Natural killer cell (primary cell): ENCODE measurements around the gene OBSCN. TPM values are rescaled to one million over a fixed set of nuclear protein-coding genes. Genes with fewer than 3 reads are reported as not detected.

Experiments
- ATAC-seq, 3 donors: fragments of 150-1000 bp in 2 of 3; fragments of 200-7000 bp in 1 of 3; cut with Tn5 transposase; 1 replicate in 1 of 3; 2 replicates in 2 of 3; pipeline ENCODE4 v1.10.0; 2021; ENCODE audit warnings: mild to moderate bottlenecking in 2 of 3, moderate library complexity in 2 of 3
- DNase-seq, 2 donors: peaks; one replicate each; pipeline versions ENCODE4 v3.0.0 to v3.0.0-alpha.2; 2013 to 2021; ENCODE audit warnings: mixed read lengths in 1 of 2
- H3K27ac ChIP-seq: one replicate; pipeline ENCODE4 v1.5.1; 2013; ENCODE audit warnings: mild to moderate bottlenecking, low read length
- H3K27me3 ChIP-seq: one replicate; pipeline ENCODE4 v1.6.1; 2013; ENCODE audit warnings: low read length; ENCODE audit not compliant: control insufficient read depth, insufficient read depth
- H3K36me3 ChIP-seq: one replicate; pipeline ENCODE4 v1.6.1; 2013; ENCODE audit warnings: low read length; ENCODE audit not compliant: control insufficient read depth, insufficient read depth
- H3K4me1 ChIP-seq: one replicate; pipeline ENCODE4 v1.6.1; 2013; ENCODE audit warnings: low read length; ENCODE audit not compliant: control insufficient read depth, insufficient read depth
- H3K4me3 ChIP-seq: one replicate; pipeline ENCODE4 v1.5.1; 2013; ENCODE audit warnings: low read length
- H3K9me3 ChIP-seq: one replicate; pipeline ENCODE4 v1.6.1; 2013; ENCODE audit warnings: low read length; ENCODE audit not compliant: control insufficient read depth, insufficient read depth
- H3K27ac Mint-ChIP-seq, 2 donors: one replicate each; pipeline ENCODE4 v1.8.0; 2022; ENCODE audit warnings: mild to moderate bottlenecking in 2 of 2, mixed read lengths in 2 of 2, moderate library complexity in 1 of 2
- H3K27me3 Mint-ChIP-seq, 2 donors: one replicate each; pipeline ENCODE4 v1.8.0; 2022; ENCODE audit warnings: low read depth in 2 of 2, mixed read lengths in 2 of 2
- H3K36me3 Mint-ChIP-seq: one replicate; pipeline ENCODE4 v1.8.0; 2022; ENCODE audit warnings: mixed read lengths
- H3K4me1 Mint-ChIP-seq, 2 donors: one replicate each; pipeline ENCODE4 v1.8.0; 2022; ENCODE audit warnings: mixed read lengths in 2 of 2
- H3K4me3 Mint-ChIP-seq: one replicate; pipeline ENCODE4 v1.8.0; 2022; ENCODE audit warnings: mild to moderate bottlenecking, moderate library complexity, mixed read lengths
- H3K9me3 Mint-ChIP-seq, 2 donors: one replicate each; pipeline ENCODE4 v1.8.0; 2022; ENCODE audit warnings: mixed read lengths in 2 of 2
- WGBS: methylation state at CpG from one replicate; pipeline ENCODE4 v1.1.7; 2013; ENCODE audit warnings: missing lambda C conversion rate; ENCODE audit not compliant: insufficient coverage; 5-methylcytosine and 5-hydroxymethylcytosine counted together
- intact Hi-C: fragments of 100-400 bp; cut with micrococcal nuclease; formaldehyde crosslinking; loops from one replicate; pipeline ENCODE4 v1.14.2; 2022
- total RNA-seq, 4 donors: library from RNA; stranded (reverse); fragments of 120-200 nt in 1 of 4; gene quantifications; one replicate each; pipeline versions ENCODE4 v1.2.3 to v1.2.4, GENCODE V29; 2013 to 2022
- TF ChIP-seq, protein P1 (sequence below): fragments of 200-600 bp; IDR thresholded peaks from one replicate; pipeline ENCODE4 v1.8.0; 2022; ENCODE audit warnings: antibody characterized with exemption

Gene OBSCN
- total RNA-seq, 3 donors from 2014 or later (not counting 1 experiment from before 2014, with no cell fraction given), result 9.6 to 30.0 (median 14.3) TPM

GRCh38 chr1:228416217-228416933 is 208.5 kb downstream of the OBSCN start, which contains the start of gene TRIM17:
TSS of gene TRIM17 (minus strand) at chr1:228416861. CDS start at chr1:228415072, 1,789 bp downstream.
- H3K4me3 ChIP-seq, result peak within 1 kb of the TSS; percentile 42
- DNase-seq (peak; percentile 33 to 60), ATAC-seq (peak; percentile 70 to 85 (median 83))
- no peaks in the 10 kb centered on the region for H3K36me3 ChIP-seq
- H3K27ac Mint-ChIP-seq, result peak within 1 kb of the TSS in 1 of 2 donors; percentile 86
- peaks cover 15 to 30% of the 10 kb centered on the region in 2 donors for H3K4me1 Mint-ChIP-seq
- peaks cover 0 to 7% of the 10 kb centered on the region in 2 donors for H3K27me3 Mint-ChIP-seq
- TF ChIP-seq, protein P1, sequence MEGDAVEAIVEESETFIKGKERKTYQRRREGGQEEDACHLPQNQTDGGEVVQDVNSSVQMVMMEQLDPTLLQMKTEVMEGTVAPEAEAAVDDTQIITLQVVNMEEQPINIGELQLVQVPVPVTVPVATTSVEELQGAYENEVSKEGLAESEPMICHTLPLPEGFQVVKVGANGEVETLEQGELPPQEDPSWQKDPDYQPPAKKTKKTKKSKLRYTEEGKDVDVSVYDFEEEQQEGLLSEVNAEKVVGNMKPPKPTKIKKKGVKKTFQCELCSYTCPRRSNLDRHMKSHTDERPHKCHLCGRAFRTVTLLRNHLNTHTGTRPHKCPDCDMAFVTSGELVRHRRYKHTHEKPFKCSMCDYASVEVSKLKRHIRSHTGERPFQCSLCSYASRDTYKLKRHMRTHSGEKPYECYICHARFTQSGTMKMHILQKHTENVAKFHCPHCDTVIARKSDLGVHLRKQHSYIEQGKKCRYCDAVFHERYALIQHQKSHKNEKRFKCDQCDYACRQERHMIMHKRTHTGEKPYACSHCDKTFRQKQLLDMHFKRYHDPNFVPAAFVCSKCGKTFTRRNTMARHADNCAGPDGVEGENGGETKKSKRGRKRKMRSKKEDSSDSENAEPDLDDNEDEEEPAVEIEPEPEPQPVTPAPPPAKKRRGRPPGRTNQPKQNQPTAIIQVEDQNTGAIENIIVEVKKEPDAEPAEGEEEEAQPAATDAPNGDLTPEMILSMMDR, result no peak
- H3K27me3 ChIP-seq, result peaks cover 4% of the 10 kb centered on the region
- H3K9me3 Mint-ChIP-seq, result no peaks in the 10 kb centered on the region
- H3K36me3 Mint-ChIP-seq, result no peaks in the 10 kb centered on the region
- H3K4me3 Mint-ChIP-seq, result peak within 1 kb of the TSS; percentile 99
- 1% methylated on average over 59 of the region's 59 CpGs for WGBS
- intact Hi-C loops, result loop anchor here (1.0 kb wide), 1 partner anchor 10 kb away; the partner anchor contains the start of gene TRIM11
- H3K4me1 ChIP-seq, result peaks cover 17% of the 10 kb centered on the region
- H3K9me3 ChIP-seq, result no peaks in the 10 kb centered on the region
- no peak within 1 kb of the TSS for H3K27ac ChIP-seq

GRCh38 chr1:228417061-228417460 is 209.2 kb downstream of the OBSCN start:
- Histone ChIP-seq H3K27me3 (peaks cover 4% of the 10 kb centered on the region), H3K4me1 (peaks cover 17% of the 10 kb centered on the region), H3K4me3 (no peak overlapping the region), H3K27ac (no peak overlapping the region), H3K36me3 (no peaks in the 10 kb centered on the region), H3K9me3 (no peaks in the 10 kb centered on the region)
- peaks cover 15 to 30% of the 10 kb centered on the region in 2 donors for H3K4me1 Mint-ChIP-seq
- WGBS, result 29% methylated on average over 12 of the region's 12 CpGs
- peaks cover 0 to 7% of the 10 kb centered on the region in 2 donors for H3K27me3 Mint-ChIP-seq
- no peaks in the 10 kb centered on the region for H3K9me3 Mint-ChIP-seq
- H3K27ac Mint-ChIP-seq, result peak overlapping the region in 1 of 2 donors; percentile 86
- DNase-seq (no peak), ATAC-seq (no peak)
- intact Hi-C loops, result no loop called here
- H3K36me3 Mint-ChIP-seq, result no peaks in the 10 kb centered on the region
- H3K4me3 Mint-ChIP-seq, result peak overlapping the region; percentile 99
- TF ChIP-seq, protein P1, result no peak

DNA sequence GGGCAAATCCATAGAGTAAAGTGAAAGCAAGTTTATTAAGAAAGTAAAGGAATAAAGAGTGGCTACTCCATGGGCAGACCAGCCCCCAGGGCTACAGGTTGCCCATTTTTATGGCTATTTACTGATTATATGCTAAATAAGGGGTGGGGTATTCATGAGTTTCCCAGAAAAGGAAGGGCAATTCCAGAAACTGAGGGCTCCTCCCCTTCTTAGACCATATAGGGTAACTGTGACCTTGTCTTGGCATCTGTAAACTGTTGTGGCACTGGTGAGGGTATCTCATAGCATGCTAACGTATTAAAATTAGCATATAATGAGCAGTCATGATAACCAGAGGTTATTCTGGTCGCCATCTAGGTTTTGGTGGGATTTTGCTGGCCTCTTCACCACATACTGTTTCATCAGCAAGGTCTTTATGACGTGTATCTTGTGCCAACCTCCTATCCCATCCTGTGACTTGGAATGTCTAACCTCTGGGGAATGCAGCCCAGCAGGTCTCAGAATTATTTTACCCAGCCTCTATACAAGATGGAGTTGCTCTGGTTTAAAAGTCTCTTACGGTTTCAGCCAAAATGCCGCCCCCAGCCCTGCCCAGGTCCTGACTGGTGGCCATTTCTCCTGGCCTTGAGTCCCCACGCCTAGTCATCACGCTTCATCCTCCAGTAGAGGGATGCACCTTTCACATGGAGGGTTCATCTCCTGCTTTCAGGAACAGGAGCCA is 209.8 kb downstream of the OBSCN start:
- 92% methylated on average over 7 of the region's 7 CpGs for WGBS
- Mint-ChIP-seq H3K27ac (peak overlapping the region in 1 of 2 donors; percentile 86), H3K27me3 (peaks cover 0 to 7% of the 10 kb centered on the region in 2 donors), H3K4me1 (peaks cover 15 to 30% of the 10 kb centered on the region in 2 donors), H3K9me3 (no peaks in the 10 kb centered on the region), H3K4me3 (peak overlapping the region; percentile 99), H3K36me3 (no peaks in the 10 kb centered on the region)
- no peaks in the 10 kb centered on the region for H3K36me3 ChIP-seq
- no peak overlapping the region for H3K27ac ChIP-seq
- no peaks in the 10 kb centered on the region for H3K9me3 ChIP-seq
- intact Hi-C loops, result no loop called here
- H3K4me1 ChIP-seq, result peaks cover 17% of the 10 kb centered on the region
- no peak overlapping the region for H3K4me3 ChIP-seq
- peaks cover 4% of the 10 kb centered on the region for H3K27me3 ChIP-seq
- DNase-seq (no peak), ATAC-seq (no peak)
- TF ChIP-seq, protein P1, result no peak
